T-helper 1 cell treated with Interleukin-12 subunit alpha and Interleukin-12 subunit beta and Interleukin-4 antibody, amounts not matched to agents 30 μg/mL and 1 μg/mL, for 36 hours (primary cell): ENCODE measurements around the gene CCDC187.

Experiments
- H3K27ac Mint-ChIP-seq: one replicate; pipeline ENCODE4 v1.8.0; 2021; ENCODE audit warnings: mild to moderate bottlenecking, mixed read lengths
- H3K27me3 Mint-ChIP-seq: one replicate; pipeline ENCODE4 v1.8.0; 2021; ENCODE audit warnings: low read depth, mixed read lengths
- H3K36me3 Mint-ChIP-seq: one replicate; pipeline ENCODE4 v1.8.0; 2021; ENCODE audit warnings: low read depth, mixed read lengths
- H3K4me1 Mint-ChIP-seq: one replicate; pipeline ENCODE4 v1.8.0; 2021; ENCODE audit warnings: low read depth, mixed read lengths
- H3K4me3 Mint-ChIP-seq: one replicate; pipeline ENCODE4 v1.8.0; 2021; ENCODE audit warnings: mild to moderate bottlenecking, moderate library complexity, mixed read lengths
- H3K9me3 Mint-ChIP-seq: one replicate; pipeline ENCODE4 v1.8.0; 2021; ENCODE audit warnings: mixed read lengths

CCDC187 gene

GRCh38 chr9:136233868-136234267, 70.0 kb downstream of the CCDC187 start:
- H3K36me3 Mint-ChIP-seq: peaks cover 7% of the 10 kb centered on the region
- H3K27me3 Mint-ChIP-seq: no peaks in the 10 kb centered on the region
- no peaks in the 10 kb centered on the region for H3K9me3 Mint-ChIP-seq
- H3K4me3 Mint-ChIP-seq: no peak overlapping the region
- peak overlapping the region; percentile 47 for H3K27ac Mint-ChIP-seq
- peaks cover 30% of the 10 kb centered on the region for H3K4me1 Mint-ChIP-seq

- Mint-ChIP-seq H3K36me3 (peaks cover 7% of the 10 kb centered on the region), H3K9me3 (no peaks in the 10 kb centered on the region), H3K27ac (peak overlapping the region; percentile 47), H3K27me3 (no peaks in the 10 kb centered on the region), H3K4me1 (peaks cover 30% of the 10 kb centered on the region), H3K4me3 (no peak overlapping the region)
Observed at GRCh38 chr9:136233411-136233810, 70.5 kb downstream of the CCDC187 start.

- H3K27me3 Mint-ChIP-seq: no peaks in the 10 kb centered on the region
- H3K4me1 Mint-ChIP-seq: peaks cover 32% of the 10 kb centered on the region
- no peaks in the 10 kb centered on the region for H3K9me3 Mint-ChIP-seq
- H3K27ac Mint-ChIP-seq: peak overlapping the region; percentile 94
- peaks cover 7% of the 10 kb centered on the region for H3K36me3 Mint-ChIP-seq
- H3K4me3 Mint-ChIP-seq: no peak overlapping the region
Observed at GRCh38 chr9:136232969-136233368, 70.9 kb downstream of the CCDC187 start.

GRCh38 chr9:136231478-136232297, 72.2 kb downstream of the CCDC187 start:
- peaks cover 33% of the 10 kb centered on the region for H3K4me1 Mint-ChIP-seq
- no peaks in the 10 kb centered on the region for H3K27me3 Mint-ChIP-seq
- peak overlapping the region; percentile 94 for H3K27ac Mint-ChIP-seq
- H3K9me3 Mint-ChIP-seq: no peaks in the 10 kb centered on the region
- H3K4me3 Mint-ChIP-seq: peak overlapping the region; percentile 73
- H3K36me3 Mint-ChIP-seq: peaks cover 7% of the 10 kb centered on the region

- Mint-ChIP-seq H3K27me3 (no peaks in the 10 kb centered on the region), H3K9me3 (no peaks in the 10 kb centered on the region), H3K4me3 (no peak overlapping the region), H3K27ac (peak overlapping the region; percentile 63), H3K36me3 (peaks cover 7% of the 10 kb centered on the region), H3K4me1 (peaks cover 33% of the 10 kb centered on the region)
Observed at GRCh38 chr9:136230773-136231172, 73.1 kb downstream of the CCDC187 start.

- peaks cover 33% of the 10 kb centered on the region for H3K4me1 Mint-ChIP-seq
- H3K27me3 Mint-ChIP-seq: no peaks in the 10 kb centered on the region
- H3K9me3 Mint-ChIP-seq: no peaks in the 10 kb centered on the region
- no peak overlapping the region for H3K4me3 Mint-ChIP-seq
- H3K27ac Mint-ChIP-seq: no peak overlapping the region
- peaks cover 7% of the 10 kb centered on the region for H3K36me3 Mint-ChIP-seq
Observed at GRCh38 chr9:136230365-136230764, 73.5 kb downstream of the CCDC187 start.

GRCh38 chr9:136229096-136230065, 74.5 kb downstream of the CCDC187 start:
- no peaks in the 10 kb centered on the region for H3K9me3 Mint-ChIP-seq
- H3K27ac Mint-ChIP-seq: no peak overlapping the region
- H3K4me3 Mint-ChIP-seq: no peak overlapping the region
- peaks cover 7% of the 10 kb centered on the region for H3K36me3 Mint-ChIP-seq
- peaks cover 35% of the 10 kb centered on the region for H3K4me1 Mint-ChIP-seq
- H3K27me3 Mint-ChIP-seq: no peaks in the 10 kb centered on the region

- Mint-ChIP-seq H3K36me3 (peaks cover 8% of the 10 kb centered on the region), H3K9me3 (no peaks in the 10 kb centered on the region), H3K4me1 (peaks cover 32% of the 10 kb centered on the region), H3K4me3 (no peak overlapping the region), H3K27me3 (no peaks in the 10 kb centered on the region), H3K27ac (no peak overlapping the region)
Observed at GRCh38 chr9:136228107-136228875, 75.6 kb downstream of the CCDC187 start.

- peaks cover 12% of the 10 kb centered on the region for H3K36me3 Mint-ChIP-seq
- no peaks in the 10 kb centered on the region for H3K27me3 Mint-ChIP-seq
- no peaks in the 10 kb centered on the region for H3K9me3 Mint-ChIP-seq
- H3K27ac Mint-ChIP-seq: no peak overlapping the region
- H3K4me3 Mint-ChIP-seq: no peak overlapping the region
- peaks cover 21% of the 10 kb centered on the region for H3K4me1 Mint-ChIP-seq
Observed at GRCh38 chr9:136226680-136227407, 77.0 kb downstream of the CCDC187 start.

- H3K4me3 Mint-ChIP-seq: no peak overlapping the region
- no peaks in the 10 kb centered on the region for H3K9me3 Mint-ChIP-seq
- H3K27ac Mint-ChIP-seq: no peak overlapping the region
- H3K27me3 Mint-ChIP-seq: no peaks in the 10 kb centered on the region
- H3K4me1 Mint-ChIP-seq: peaks cover 14% of the 10 kb centered on the region
- peaks cover 15% of the 10 kb centered on the region for H3K36me3 Mint-ChIP-seq
Observed at GRCh38 chr9:136225748-136226679, 77.9 kb downstream of the CCDC187 start.

GRCh38 chr9:136225366-136225747, 78.5 kb downstream of the CCDC187 start:
- peaks cover 12% of the 10 kb centered on the region for H3K36me3 Mint-ChIP-seq
- no peak overlapping the region for H3K27ac Mint-ChIP-seq
- no peaks in the 10 kb centered on the region for H3K9me3 Mint-ChIP-seq
- no peak overlapping the region for H3K4me3 Mint-ChIP-seq
- peaks cover 12% of the 10 kb centered on the region for H3K4me1 Mint-ChIP-seq
- no peaks in the 10 kb centered on the region for H3K27me3 Mint-ChIP-seq

GRCh38 chr9:136223871-136224640, 79.8 kb downstream of the CCDC187 start:
- peaks cover 12% of the 10 kb centered on the region for H3K36me3 Mint-ChIP-seq

More at GRCh38 chr9:136223871-136224640, 79.8 kb downstream of the CCDC187 start:
- no peak overlapping the region for H3K27ac Mint-ChIP-seq
- H3K4me3 Mint-ChIP-seq: no peak overlapping the region
- no peaks in the 10 kb centered on the region for H3K9me3 Mint-ChIP-seq
- H3K4me1 Mint-ChIP-seq: peaks cover 8% of the 10 kb centered on the region
- no peaks in the 10 kb centered on the region for H3K27me3 Mint-ChIP-seq
